GM18502 (cell line): ENCODE data around the gene DNAH17.

Experiments
- ATAC-seq: cut with Tn5 transposase; IDR thresholded peaks from one replicate; pipeline ENCODE4 v1.9.1; 2021; ENCODE audit warnings: mild to moderate bottlenecking; ENCODE audit not compliant: unreplicated experiment, poor library complexity

The DNAH17 gene

GRCh38 chr17:78437508-78438169 lies 139.6 kb downstream of the DNAH17 start:
- ATAC-seq, result no peak

GRCh38 chr17:78435330-78436005 lies 141.7 kb downstream of the DNAH17 start:
- ATAC-seq, result no peak

GRCh38 chr17:78434455-78435329 lies 142.5 kb downstream of the DNAH17 start:
- no peak for ATAC-seq

GRCh38 chr17:78433780-78434335 lies 143.3 kb downstream of the DNAH17 start:
- ATAC-seq, result no peak

- ATAC-seq, result no peak
These were observed 144.0 kb downstream of the DNAH17 start for GRCh38 chr17:78433013-78433727.

GRCh38 chr17:78432226-78433012 lies 144.8 kb downstream of the DNAH17 start:
- ATAC-seq, result no peak

GRCh38 chr17:78431692-78431958 lies 145.6 kb downstream of the DNAH17 start:
- no peak for ATAC-seq

GRCh38 chr17:78430892-78431691 lies 146.1 kb downstream of the DNAH17 start:
- ATAC-seq, result no peak

GRCh38 chr17:78429618-78429995 lies 147.6 kb downstream of the DNAH17 start:
- no peak for ATAC-seq

GRCh38 chr17:78428836-78429617 lies 148.2 kb downstream of the DNAH17 start:
- no peak for ATAC-seq

GRCh38 chr17:78428025-78428575 lies 149.1 kb downstream of the DNAH17 start:
- ATAC-seq, result no peak

GRCh38 chr17:78427140-78427539 lies 150.1 kb downstream of the DNAH17 start:
- no peak for ATAC-seq

GRCh38 chr17:78426293-78426879 lies 150.8 kb downstream of the DNAH17 start:
- ATAC-seq, result no peak

- no peak for ATAC-seq
These were observed 151.8 kb downstream of the DNAH17 start for GRCh38 chr17:78425429-78425828.

- no peak for ATAC-seq
These were observed 153.1 kb downstream of the DNAH17 start for GRCh38 chr17:78423961-78424675.

- no peak for ATAC-seq
These were observed 154.2 kb downstream of the DNAH17 start for GRCh38 chr17:78422872-78423588.
